Stimulated activated CD8-positive, alpha-beta memory T cell treated with anti-CD3 and anti-CD28 coated beads, Interleukin-15, amount 100 ng/mL, for 1 hour (primary cell): ENCODE results near the gene SRRT.
"Not testable (repeated sequence)": the region's sequence is repeated elsewhere in the genome, so short reads cannot be mapped to it uniquely, and the experiment has no call there.

Experiments
- DNase-seq: peaks from one replicate; pipeline ENCODE4 v3.0.0-alpha.2; 2020; ENCODE audit warnings: low read depth

Gene SRRT

DNA sequence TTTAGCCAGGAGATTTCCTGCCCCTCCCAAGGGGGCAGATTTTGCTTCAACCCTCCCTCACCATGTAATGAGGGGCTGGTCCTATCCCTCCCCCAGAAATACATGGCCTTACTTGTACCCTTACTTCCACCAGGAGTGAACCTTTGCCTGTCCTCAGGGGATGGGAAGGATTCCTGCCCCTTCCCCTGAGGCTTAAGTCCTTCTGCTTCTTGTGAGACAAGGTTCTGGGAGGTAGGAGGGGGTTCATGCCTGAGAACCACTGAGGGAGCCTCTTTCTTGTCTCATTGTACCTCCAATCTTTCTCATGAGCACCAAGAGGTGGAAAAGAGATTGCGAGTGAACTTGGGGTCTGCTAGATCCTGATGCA lies 54.9 kb downstream of the SRRT start:
- DNase-seq, result no peak

DNA sequence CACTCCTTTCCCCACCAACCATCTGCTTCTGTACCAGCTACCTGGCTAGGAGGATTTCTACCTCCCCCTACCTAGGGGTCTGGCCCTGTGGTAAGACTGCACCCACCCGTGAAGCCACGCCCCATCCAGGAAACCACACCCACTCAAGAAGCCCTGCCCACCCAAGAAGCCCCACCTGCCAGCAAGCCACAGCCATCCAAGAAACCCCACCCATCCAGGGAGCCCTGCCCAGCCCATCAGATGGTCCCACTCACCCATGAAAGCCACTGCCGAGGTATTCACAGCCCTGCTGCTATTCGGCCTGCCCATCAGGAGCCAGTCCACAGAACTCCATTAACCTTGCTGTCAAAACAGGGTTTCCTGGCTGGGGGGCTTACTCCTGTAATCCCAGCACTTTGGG lies 58.8 kb downstream of the SRRT start:
- DNase-seq, result no peak

GRCh38 chr7:100935381-100935780 lies 60.5 kb downstream of the SRRT start:
- DNase-seq, result not testable (repeated sequence)

DNA sequence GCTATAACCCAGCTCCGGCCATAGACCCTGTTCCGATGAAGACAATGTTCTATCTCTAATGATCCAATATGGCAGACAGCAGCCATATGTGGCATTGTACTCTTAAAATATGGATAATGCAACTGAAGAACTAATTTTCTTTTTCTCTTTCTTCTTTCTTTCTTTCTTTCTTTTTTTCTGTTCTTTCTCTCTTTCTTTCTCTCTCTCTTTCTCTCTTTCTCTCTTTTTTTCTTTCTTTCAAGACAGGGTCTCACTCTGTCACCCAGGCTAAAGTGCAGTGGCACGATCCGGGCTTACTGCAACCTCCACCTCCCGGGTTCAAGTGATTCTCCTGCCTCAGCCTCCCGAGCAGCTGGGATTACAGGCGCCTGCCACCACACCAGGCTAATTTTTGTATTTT lies 61.3 kb downstream of the SRRT start:
- DNase-seq, result not testable (repeated sequence)
